ENCODE measurements around the gene CA4. TPM values are rescaled to one million over a fixed set of nuclear protein-coding genes. Genes with fewer than 3 reads are reported as not detected.
A peak's percentile ranks its signal among the peaks of the same experiment; 100 is the strongest.

Gene CA4
- total and polyA plus RNA-seq, 9 of the 15 experiments (the other 6 are each of a cell fraction or from before 2014, with no cell fraction given) = 0.13 TPM; not detected in 7

GRCh38 chr17:60139438-60140285 is 10.1 kb upstream of the CA4 start (continued):
- no peak for TF ChIP-seq RFX7 (CRISPR knock-in tag; IDR thresholded peaks at IDR 0.05)
- no peak for TF ChIP-seq SMARCA5 (IDR thresholded peaks at IDR 0.05)
- TF ChIP-seq RBM14 (IDR thresholded peaks at IDR 0.05; ENCODE audit: borderline replicate concordance, insufficient read depth, low read depth, low read length) = no peak
- TF ChIP-seq MCM2 (IDR thresholded peaks at IDR 0.05; ENCODE audit: low read depth) = no peak
- TF ChIP-seq HIVEP1 (CRISPR knock-in tag; IDR thresholded peaks at IDR 0.05) = no peak
- TF ChIP-seq AFF4 (CRISPR knock-in tag; IDR thresholded peaks at IDR 0.05) = peak; percentile 90
- peak; percentile 70 to 98; a peak in 3 of 4 replicates for TF ChIP-seq HDAC1 (IDR thresholded peaks at IDR 0.05)
- TF ChIP-seq TFE3 (CRISPR knock-in tag; IDR thresholded peaks at IDR 0.05) = no peak
- TF ChIP-seq MEF2A (IDR thresholded peaks at IDR 0.05; ENCODE audit: control insufficient read depth, low read depth, low read length) = no peak
- TF ChIP-seq PHF8 (IDR thresholded peaks at IDR 0.05; ENCODE audit: borderline replicate concordance, low read length) = no peak
- TF ChIP-seq NCOR1 (IDR thresholded peaks at IDR 0.05) = no peak
- TF ChIP-seq CHAMP1 (IDR thresholded peaks at IDR 0.05) = peak; percentile 76
- TF ChIP-seq NFIX (CRISPR knock-in tag; IDR thresholded peaks at IDR 0.05; ENCODE audit: low read depth) = no peak
- no peak for TF ChIP-seq PKNOX1 (IDR thresholded peaks at IDR 0.05)
- TF ChIP-seq ZNF41 (CRISPR knock-in tag; conservative IDR thresholded peaks at IDR 0.05) = no peak
- TF ChIP-seq TCF7 (IDR thresholded peaks at IDR 0.05; ENCODE audit: borderline replicate concordance) = no peak
- no peak for TF ChIP-seq RBM34 (IDR thresholded peaks at IDR 0.05; ENCODE audit: borderline replicate concordance, insufficient read depth, low read length)
